Measurements from ENCODE around the gene SPRTN. TPM values are rescaled to one million over a fixed set of nuclear protein-coding genes. Genes with fewer than 3 reads are reported as not detected.

The SPRTN gene
- total and polyA plus RNA-seq, 2 experiments from 2014 or later, result 9.1 to 25.0 TPM

DNA sequence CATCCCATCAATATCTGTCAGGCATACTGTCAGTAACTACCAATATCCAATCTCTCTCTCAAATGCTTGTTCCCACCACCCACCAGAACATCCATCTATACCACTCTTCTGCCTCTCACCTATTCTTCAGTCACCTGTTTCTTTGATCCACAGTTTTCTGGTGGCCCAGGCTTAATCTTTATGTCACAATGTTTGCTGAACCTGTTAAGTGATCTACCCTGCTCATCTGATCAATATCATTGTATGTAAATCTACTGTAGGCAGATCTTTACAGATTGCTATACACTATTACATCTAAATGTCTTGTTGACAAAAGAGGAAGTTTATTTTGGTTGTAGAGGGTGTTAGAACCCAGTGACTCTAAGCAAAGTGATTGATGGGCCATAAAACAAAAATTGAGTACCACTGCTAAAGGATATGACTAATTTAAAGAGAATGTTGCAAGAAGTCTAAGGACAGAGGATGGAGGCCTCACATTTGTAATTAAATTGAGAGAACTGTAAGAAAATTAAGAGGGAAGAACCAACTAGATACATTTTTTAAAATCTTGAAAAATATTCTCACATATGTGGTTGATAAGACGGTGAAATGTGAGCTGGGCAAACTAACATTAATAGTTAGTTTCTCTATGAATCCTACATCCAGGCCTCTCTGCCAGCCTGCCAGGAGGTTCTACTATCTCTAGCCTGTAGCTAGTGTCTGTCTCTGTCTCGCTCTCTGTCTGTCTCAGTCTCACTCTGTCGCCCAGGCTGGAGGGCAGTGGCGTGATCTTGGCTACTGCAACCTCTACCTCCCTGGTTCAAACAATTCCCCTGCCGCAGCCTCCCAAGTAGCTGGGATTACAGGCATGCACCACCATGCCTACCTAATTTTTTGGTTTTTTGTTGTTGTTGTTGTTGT, 49.9 kb downstream of the SPRTN start (continued):
- TF ChIP-seq, protein P1, sequence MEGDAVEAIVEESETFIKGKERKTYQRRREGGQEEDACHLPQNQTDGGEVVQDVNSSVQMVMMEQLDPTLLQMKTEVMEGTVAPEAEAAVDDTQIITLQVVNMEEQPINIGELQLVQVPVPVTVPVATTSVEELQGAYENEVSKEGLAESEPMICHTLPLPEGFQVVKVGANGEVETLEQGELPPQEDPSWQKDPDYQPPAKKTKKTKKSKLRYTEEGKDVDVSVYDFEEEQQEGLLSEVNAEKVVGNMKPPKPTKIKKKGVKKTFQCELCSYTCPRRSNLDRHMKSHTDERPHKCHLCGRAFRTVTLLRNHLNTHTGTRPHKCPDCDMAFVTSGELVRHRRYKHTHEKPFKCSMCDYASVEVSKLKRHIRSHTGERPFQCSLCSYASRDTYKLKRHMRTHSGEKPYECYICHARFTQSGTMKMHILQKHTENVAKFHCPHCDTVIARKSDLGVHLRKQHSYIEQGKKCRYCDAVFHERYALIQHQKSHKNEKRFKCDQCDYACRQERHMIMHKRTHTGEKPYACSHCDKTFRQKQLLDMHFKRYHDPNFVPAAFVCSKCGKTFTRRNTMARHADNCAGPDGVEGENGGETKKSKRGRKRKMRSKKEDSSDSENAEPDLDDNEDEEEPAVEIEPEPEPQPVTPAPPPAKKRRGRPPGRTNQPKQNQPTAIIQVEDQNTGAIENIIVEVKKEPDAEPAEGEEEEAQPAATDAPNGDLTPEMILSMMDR (conservative IDR thresholded peaks at IDR 0.05; ENCODE audit: low read depth in 2 of 2), result no peak
- TF ChIP-seq, protein P2, sequence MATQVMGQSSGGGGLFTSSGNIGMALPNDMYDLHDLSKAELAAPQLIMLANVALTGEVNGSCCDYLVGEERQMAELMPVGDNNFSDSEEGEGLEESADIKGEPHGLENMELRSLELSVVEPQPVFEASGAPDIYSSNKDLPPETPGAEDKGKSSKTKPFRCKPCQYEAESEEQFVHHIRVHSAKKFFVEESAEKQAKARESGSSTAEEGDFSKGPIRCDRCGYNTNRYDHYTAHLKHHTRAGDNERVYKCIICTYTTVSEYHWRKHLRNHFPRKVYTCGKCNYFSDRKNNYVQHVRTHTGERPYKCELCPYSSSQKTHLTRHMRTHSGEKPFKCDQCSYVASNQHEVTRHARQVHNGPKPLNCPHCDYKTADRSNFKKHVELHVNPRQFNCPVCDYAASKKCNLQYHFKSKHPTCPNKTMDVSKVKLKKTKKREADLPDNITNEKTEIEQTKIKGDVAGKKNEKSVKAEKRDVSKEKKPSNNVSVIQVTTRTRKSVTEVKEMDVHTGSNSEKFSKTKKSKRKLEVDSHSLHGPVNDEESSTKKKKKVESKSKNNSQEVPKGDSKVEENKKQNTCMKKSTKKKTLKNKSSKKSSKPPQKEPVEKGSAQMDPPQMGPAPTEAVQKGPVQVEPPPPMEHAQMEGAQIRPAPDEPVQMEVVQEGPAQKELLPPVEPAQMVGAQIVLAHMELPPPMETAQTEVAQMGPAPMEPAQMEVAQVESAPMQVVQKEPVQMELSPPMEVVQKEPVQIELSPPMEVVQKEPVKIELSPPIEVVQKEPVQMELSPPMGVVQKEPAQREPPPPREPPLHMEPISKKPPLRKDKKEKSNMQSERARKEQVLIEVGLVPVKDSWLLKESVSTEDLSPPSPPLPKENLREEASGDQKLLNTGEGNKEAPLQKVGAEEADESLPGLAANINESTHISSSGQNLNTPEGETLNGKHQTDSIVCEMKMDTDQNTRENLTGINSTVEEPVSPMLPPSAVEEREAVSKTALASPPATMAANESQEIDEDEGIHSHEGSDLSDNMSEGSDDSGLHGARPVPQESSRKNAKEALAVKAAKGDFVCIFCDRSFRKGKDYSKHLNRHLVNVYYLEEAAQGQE (IDR thresholded peaks at IDR 0.05; ENCODE audit: unreplicated experiment), result no peak
- no peak for TF ChIP-seq POLR2AphosphoS5 (IDR thresholded peaks at IDR 0.05; ENCODE audit: low read depth)
- TF ChIP-seq EZH2phosphoT487 (IDR thresholded peaks at IDR 0.05; ENCODE audit: unreplicated experiment), result no peak
- TF ChIP-seq STAT1 (IDR thresholded peaks at IDR 0.05; ENCODE audit: unreplicated experiment), result no peak
- no peak for TF ChIP-seq NANOG (IDR thresholded peaks at IDR 0.05; ENCODE audit: borderline replicate concordance)
- TF ChIP-seq EZH2 (IDR thresholded peaks at IDR 0.05; ENCODE audit: low read depth, unreplicated experiment), result no peak
- TF ChIP-seq ZNF114 (CRISPR knock-in tag; IDR thresholded peaks at IDR 0.05), result no peak
- no peak for TF ChIP-seq ZNF331 (CRISPR knock-in tag; IDR thresholded peaks at IDR 0.05; ENCODE audit: low read depth)

DNA sequence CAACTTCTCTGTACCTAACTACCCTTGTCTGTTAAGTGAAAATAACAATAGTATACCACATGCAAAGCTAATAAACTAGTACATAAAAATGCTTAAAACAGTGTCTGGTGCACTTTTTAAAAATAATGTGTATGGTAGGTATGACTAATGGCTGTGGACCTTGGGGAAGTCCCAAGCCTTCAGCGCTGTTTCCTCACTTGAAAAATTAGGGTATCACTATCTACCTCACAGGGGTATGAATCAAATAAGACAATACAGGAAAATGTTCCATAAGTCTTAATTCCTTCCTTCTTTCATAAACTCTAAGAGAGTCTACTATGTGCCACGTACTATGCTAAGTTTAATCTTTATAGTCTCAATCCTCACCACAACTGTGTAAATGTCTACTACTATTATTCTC, 52.0 kb downstream of the SPRTN start:
- Histone ChIP-seq H3K27me3 (ENCODE audit: insufficient read depth) (no peaks in the 10 kb centered on the region), H2AFZ (no peak overlapping the region), H3K27ac (ENCODE audit: low read depth) (no peak overlapping the region), H3K9me2 (ENCODE audit: insufficient read depth) (no peaks in the 10 kb centered on the region), H3K4me1 (ENCODE audit: insufficient read depth) (no peaks in the 10 kb centered on the region; the same call in 1 of the 2 replicates), H3K36me3 (ENCODE audit: insufficient read depth) (no peaks in the 10 kb centered on the region), H3F3A (replicated peaks; ENCODE audit: low read depth) (no peaks in the 10 kb centered on the region), H3K79me2 (replicated peaks; ENCODE audit: insufficient read depth) (no peaks in the 10 kb centered on the region), H3K4me2 (no peak overlapping the region), H3K4me3 (no peak overlapping the region), H4K20me1 (replicated peaks; ENCODE audit: insufficient read depth) (no peaks in the 10 kb centered on the region)
- Mint-ChIP-seq H3K27me3 (ENCODE audit: insufficient read depth, low read depth, poor library complexity) (no peaks in the 10 kb centered on the region), H3K36me3 (ENCODE audit: low read depth) (no peaks in the 10 kb centered on the region), H3K4me3 (no peak overlapping the region), H3K4me1 (peaks cover 4% of the 10 kb centered on the region; the same call in 2 of the 3 replicates), H3K27ac (no peak overlapping the region), H3K9me3 (no peaks in the 10 kb centered on the region)
- DNase-seq (ENCODE audit: low spot score) (no peak), ATAC-seq (no peak)
- TF ChIP-seq, protein P3, sequence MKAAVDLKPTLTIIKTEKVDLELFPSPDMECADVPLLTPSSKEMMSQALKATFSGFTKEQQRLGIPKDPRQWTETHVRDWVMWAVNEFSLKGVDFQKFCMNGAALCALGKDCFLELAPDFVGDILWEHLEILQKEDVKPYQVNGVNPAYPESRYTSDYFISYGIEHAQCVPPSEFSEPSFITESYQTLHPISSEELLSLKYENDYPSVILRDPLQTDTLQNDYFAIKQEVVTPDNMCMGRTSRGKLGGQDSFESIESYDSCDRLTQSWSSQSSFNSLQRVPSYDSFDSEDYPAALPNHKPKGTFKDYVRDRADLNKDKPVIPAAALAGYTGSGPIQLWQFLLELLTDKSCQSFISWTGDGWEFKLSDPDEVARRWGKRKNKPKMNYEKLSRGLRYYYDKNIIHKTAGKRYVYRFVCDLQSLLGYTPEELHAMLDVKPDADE (IDR thresholded peaks at IDR 0.05), result no peak
- TF ChIP-seq STAT1 (IDR thresholded peaks at IDR 0.05; ENCODE audit: unreplicated experiment) (no peak), JUNB (IDR thresholded peaks at IDR 0.05; ENCODE audit: unreplicated experiment) (no peak)
- TF ChIP-seq, protein P4, sequence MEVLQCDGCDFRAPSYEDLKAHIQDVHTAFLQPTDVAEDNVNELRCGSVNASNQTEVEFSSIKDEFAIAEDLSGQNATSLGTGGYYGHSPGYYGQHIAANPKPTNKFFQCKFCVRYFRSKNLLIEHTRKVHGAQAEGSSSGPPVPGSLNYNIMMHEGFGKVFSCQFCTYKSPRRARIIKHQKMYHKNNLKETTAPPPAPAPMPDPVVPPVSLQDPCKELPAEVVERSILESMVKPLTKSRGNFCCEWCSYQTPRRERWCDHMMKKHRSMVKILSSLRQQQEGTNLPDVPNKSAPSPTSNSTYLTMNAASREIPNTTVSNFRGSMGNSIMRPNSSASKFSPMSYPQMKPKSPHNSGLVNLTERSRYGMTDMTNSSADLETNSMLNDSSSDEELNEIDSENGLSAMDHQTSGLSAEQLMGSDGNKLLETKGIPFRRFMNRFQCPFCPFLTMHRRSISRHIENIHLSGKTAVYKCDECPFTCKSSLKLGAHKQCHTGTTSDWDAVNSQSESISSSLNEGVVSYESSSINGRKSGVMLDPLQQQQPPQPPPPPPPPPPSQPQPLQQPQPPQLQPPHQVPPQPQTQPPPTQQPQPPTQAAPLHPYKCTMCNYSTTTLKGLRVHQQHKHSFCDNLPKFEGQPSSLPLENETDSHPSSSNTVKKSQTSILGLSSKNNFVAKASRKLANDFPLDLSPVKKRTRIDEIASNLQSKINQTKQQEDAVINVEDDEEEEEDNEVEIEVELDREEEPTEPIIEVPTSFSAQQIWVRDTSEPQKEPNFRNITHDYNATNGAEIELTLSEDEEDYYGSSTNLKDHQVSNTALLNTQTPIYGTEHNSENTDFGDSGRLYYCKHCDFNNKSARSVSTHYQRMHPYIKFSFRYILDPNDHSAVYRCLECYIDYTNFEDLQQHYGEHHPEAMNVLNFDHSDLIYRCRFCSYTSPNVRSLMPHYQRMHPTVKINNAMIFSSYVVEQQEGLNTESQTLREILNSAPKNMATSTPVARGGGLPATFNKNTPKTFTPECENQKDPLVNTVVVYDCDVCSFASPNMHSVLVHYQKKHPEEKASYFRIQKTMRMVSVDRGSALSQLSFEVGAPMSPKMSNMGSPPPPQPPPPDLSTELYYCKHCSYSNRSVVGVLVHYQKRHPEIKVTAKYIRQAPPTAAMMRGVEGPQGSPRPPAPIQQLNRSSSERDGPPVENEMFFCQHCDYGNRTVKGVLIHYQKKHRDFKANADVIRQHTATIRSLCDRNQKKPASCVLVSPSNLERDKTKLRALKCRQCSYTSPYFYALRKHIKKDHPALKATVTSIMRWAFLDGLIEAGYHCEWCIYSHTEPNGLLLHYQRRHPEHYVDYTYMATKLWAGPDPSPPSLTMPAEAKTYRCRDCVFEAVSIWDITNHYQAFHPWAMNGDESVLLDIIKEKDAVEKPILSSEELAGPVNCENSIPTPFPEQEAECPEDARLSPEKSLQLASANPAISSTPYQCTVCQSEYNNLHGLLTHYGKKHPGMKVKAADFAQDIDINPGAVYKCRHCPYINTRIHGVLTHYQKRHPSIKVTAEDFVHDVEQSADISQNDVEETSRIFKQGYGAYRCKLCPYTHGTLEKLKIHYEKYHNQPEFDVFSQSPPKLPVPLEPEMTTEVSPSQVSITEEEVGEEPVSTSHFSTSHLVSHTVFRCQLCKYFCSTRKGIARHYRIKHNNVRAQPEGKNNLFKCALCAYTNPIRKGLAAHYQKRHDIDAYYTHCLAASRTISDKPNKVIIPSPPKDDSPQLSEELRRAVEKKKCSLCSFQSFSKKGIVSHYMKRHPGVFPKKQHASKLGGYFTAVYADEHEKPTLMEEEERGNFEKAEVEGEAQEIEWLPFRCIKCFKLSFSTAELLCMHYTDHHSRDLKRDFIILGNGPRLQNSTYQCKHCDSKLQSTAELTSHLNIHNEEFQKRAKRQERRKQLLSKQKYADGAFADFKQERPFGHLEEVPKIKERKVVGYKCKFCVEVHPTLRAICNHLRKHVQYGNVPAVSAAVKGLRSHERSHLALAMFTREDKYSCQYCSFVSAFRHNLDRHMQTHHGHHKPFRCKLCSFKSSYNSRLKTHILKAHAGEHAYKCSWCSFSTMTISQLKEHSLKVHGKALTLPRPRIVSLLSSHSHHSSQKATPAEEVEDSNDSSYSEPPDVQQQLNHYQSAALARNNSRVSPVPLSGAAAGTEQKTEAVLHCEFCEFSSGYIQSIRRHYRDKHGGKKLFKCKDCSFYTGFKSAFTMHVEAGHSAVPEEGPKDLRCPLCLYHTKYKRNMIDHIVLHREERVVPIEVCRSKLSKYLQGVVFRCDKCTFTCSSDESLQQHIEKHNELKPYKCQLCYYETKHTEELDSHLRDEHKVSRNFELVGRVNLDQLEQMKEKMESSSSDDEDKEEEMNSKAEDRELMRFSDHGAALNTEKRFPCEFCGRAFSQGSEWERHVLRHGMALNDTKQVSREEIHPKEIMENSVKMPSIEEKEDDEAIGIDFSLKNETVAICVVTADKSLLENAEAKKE (CRISPR knock-in tag; IDR thresholded peaks at IDR 0.05), result no peak
